ENCODE results near the gene CRACR2B. TPM values are rescaled to one million over a fixed set of nuclear protein-coding genes. Genes with fewer than 3 reads are reported as not detected.

CRACR2B gene
- total and polyA plus RNA-seq, 10 of the 15 experiments (the other 5 are each of a cell fraction or from before 2014, with no cell fraction given), result 0.10 to 33.7 (median 12.7) TPM

DNA sequence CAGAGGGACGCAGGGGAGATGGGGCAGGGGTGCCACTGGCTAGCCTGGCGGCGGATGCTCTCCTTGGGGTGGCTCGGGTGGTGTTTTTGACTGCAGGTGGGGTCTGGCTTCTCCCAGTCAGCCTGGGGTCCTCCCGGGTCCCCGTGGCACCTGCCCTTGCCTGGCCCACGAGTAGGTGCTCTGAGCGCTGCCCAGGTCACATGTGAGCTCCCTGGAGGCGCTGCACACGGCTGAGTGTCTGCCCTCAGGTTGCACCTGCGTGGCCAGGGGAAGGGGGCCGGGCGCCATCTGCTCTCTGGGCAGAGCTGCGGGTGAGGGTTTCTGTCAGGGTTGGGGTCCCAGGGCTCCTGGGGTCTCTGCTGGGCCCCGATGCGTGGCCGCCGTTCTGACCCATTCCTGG lies 20.2 kb downstream of the CRACR2B start:
- no peak overlapping the region for H3K4me2 ChIP-seq (ENCODE audit: control insufficient read depth, insufficient read depth)
- in situ Hi-C loops (cut with MboI), result loop anchor here (10.0 kb wide), 2 partner anchors 207 to 1007 kb away; partner anchors contain the start of gene LSP1
- no peak for TF ChIP-seq FOXM1 (IDR thresholded peaks at IDR 0.05; ENCODE audit: low read depth, low read length)
- no peak for TF ChIP-seq RELB (IDR thresholded peaks at IDR 0.05; ENCODE audit: low read depth)
- TF ChIP-seq, protein P1, sequence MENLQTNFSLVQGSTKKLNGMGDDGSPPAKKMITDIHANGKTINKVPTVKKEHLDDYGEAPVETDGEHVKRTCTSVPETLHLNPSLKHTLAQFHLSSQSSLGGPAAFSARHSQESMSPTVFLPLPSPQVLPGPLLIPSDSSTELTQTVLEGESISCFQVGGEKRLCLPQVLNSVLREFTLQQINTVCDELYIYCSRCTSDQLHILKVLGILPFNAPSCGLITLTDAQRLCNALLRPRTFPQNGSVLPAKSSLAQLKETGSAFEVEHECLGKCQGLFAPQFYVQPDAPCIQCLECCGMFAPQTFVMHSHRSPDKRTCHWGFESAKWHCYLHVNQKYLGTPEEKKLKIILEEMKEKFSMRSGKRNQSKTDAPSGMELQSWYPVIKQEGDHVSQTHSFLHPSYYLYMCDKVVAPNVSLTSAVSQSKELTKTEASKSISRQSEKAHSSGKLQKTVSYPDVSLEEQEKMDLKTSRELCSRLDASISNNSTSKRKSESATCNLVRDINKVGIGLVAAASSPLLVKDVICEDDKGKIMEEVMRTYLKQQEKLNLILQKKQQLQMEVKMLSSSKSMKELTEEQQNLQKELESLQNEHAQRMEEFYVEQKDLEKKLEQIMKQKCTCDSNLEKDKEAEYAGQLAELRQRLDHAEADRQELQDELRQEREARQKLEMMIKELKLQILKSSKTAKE (IDR thresholded peaks at IDR 0.05; ENCODE audit: low read depth, poor library complexity, severe bottlenecking), result no peak
- no peak for TF ChIP-seq SREBF1 (IDR thresholded peaks at IDR 0.05; ENCODE audit: low read length)
- TF ChIP-seq, protein P2, sequence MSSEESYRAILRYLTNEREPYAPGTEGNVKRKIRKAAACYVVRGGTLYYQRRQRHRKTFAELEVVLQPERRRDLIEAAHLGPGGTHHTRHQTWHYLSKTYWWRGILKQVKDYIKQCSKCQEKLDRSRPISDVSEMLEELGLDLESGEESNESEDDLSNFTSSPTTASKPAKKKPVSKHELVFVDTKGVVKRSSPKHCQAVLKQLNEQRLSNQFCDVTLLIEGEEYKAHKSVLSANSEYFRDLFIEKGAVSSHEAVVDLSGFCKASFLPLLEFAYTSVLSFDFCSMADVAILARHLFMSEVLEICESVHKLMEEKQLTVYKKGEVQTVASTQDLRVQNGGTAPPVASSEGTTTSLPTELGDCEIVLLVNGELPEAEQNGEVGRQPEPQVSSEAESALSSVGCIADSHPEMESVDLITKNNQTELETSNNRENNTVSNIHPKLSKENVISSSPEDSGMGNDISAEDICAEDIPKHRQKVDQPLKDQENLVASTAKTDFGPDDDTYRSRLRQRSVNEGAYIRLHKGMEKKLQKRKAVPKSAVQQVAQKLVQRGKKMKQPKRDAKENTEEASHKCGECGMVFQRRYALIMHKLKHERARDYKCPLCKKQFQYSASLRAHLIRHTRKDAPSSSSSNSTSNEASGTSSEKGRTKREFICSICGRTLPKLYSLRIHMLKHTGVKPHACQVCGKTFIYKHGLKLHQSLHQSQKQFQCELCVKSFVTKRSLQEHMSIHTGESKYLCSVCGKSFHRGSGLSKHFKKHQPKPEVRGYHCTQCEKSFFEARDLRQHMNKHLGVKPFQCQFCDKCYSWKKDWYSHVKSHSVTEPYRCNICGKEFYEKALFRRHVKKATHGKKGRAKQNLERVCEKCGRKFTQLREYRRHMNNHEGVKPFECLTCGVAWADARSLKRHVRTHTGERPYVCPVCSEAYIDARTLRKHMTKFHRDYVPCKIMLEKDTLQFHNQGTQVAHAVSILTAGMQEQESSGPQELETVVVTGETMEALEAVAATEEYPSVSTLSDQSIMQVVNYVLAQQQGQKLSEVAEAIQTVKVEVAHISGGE (CRISPR knock-in tag; IDR thresholded peaks at IDR 0.05), result no peak
- TF ChIP-seq NR2C2 (IDR thresholded peaks at IDR 0.05; ENCODE audit: borderline replicate concordance, control insufficient read depth, insufficient read length, low read depth), result no peak
- TF ChIP-seq, protein P3, sequence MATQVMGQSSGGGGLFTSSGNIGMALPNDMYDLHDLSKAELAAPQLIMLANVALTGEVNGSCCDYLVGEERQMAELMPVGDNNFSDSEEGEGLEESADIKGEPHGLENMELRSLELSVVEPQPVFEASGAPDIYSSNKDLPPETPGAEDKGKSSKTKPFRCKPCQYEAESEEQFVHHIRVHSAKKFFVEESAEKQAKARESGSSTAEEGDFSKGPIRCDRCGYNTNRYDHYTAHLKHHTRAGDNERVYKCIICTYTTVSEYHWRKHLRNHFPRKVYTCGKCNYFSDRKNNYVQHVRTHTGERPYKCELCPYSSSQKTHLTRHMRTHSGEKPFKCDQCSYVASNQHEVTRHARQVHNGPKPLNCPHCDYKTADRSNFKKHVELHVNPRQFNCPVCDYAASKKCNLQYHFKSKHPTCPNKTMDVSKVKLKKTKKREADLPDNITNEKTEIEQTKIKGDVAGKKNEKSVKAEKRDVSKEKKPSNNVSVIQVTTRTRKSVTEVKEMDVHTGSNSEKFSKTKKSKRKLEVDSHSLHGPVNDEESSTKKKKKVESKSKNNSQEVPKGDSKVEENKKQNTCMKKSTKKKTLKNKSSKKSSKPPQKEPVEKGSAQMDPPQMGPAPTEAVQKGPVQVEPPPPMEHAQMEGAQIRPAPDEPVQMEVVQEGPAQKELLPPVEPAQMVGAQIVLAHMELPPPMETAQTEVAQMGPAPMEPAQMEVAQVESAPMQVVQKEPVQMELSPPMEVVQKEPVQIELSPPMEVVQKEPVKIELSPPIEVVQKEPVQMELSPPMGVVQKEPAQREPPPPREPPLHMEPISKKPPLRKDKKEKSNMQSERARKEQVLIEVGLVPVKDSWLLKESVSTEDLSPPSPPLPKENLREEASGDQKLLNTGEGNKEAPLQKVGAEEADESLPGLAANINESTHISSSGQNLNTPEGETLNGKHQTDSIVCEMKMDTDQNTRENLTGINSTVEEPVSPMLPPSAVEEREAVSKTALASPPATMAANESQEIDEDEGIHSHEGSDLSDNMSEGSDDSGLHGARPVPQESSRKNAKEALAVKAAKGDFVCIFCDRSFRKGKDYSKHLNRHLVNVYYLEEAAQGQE (IDR thresholded peaks at IDR 0.05; ENCODE audit: low read depth, low read length), result no peak
- TF ChIP-seq MEF2A (IDR thresholded peaks at IDR 0.05; ENCODE audit: insufficient read depth, low read depth, low read length), result no peak
- no peak for TF ChIP-seq EED (IDR thresholded peaks at IDR 0.05; ENCODE audit: low read depth)
- TF ChIP-seq SMAD1 (IDR thresholded peaks at IDR 0.05; ENCODE audit: low read depth, partially characterized antibody), result no peak
- TF ChIP-seq, protein P4, sequence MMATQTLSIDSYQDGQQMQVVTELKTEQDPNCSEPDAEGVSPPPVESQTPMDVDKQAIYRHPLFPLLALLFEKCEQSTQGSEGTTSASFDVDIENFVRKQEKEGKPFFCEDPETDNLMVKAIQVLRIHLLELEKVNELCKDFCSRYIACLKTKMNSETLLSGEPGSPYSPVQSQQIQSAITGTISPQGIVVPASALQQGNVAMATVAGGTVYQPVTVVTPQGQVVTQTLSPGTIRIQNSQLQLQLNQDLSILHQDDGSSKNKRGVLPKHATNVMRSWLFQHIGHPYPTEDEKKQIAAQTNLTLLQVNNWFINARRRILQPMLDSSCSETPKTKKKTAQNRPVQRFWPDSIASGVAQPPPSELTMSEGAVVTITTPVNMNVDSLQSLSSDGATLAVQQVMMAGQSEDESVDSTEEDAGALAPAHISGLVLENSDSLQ (IDR thresholded peaks at IDR 0.05), result no peak
- no peak for TF ChIP-seq POLR2A (IDR thresholded peaks at IDR 0.05; ENCODE audit: low read depth, low read length)

More for the DNA sequence above, 20.2 kb downstream of the CRACR2B start:
- WGBS (ENCODE audit: insufficient coverage, insufficient replicate concordance, low lambda C conversion rate, missing lambda C conversion rate), result 42% methylated on average over 18 of the region's 18 CpGs
- Histone ChIP-seq H3K79me2 (ENCODE audit: control insufficient read depth, insufficient read depth, low read length) (no peaks in the 10 kb centered on the region), H2AFZ (ENCODE audit: control insufficient read depth, low read depth, low read length) (no peak overlapping the region), H3K36me3 (ENCODE audit: control insufficient read depth in 2 of 2, insufficient read depth in 2 of 2, low read length in 1 of 2) (no peaks in the 10 kb centered on the region), H3K4me3 (no peak overlapping the region), H3K27ac (ENCODE audit: control insufficient read depth, insufficient read depth) (no peak overlapping the region), H3K9ac (ENCODE audit: control insufficient read depth, insufficient read depth, low read length) (no peak overlapping the region), H4K20me1 (ENCODE audit: control insufficient read depth, insufficient read depth) (no peaks in the 10 kb centered on the region), H3K4me1 (ENCODE audit: control insufficient read depth, insufficient read depth, low read length) (peaks cover 8% of the 10 kb centered on the region), H3K9me3 (replicated peaks; ENCODE audit: control insufficient read depth, insufficient read depth, low read length) (no peaks in the 10 kb centered on the region), H3K27me3 (replicated peaks in 1 of 2; ENCODE audit: control insufficient read depth in 2 of 2, insufficient read depth in 2 of 2, low read length in 1 of 2) (no peaks in the 10 kb centered on the region; a peak in 1 of 4 replicates)
- ChIA-PET SMC1A (ENCODE audit: uncharacterized antibody, unreplicated experiment) (no interaction called here), POLR2A (interaction anchor here (1.0 kb wide), 1 partner anchor 21 kb away, joined by 3 read pairs; no protein-coding TSS in a partner anchor), RAD21 (ENCODE audit: unreplicated experiment) (interaction anchor here (1.3 kb wide), 1 partner anchor 39 kb away, joined by 3 read pairs; the partner anchor contains the start of gene RPLP2), CTCF (interaction anchor here (0.9 to 3.4 kb wide), 5 partner anchors 17 to 207 kb away, joined by 3 to 23 read pairs (median 3); no protein-coding TSS in a partner anchor)
- intact Hi-C loops (cut with micrococcal nuclease; ENCODE audit: unreplicated experiment), result loop anchor here (1.0 kb wide), 1 partner anchor 203 kb away; no protein-coding TSS in a partner anchor
- DNase-seq (ENCODE audit: low read depth, low spot score) (no peak), FAIRE-seq (no peak), ATAC-seq (no peak)
- BruUV-seq (replicated peaks), result no TSS peak
